ENCODE results near the gene KRT75. TPM values are rescaled to one million over a fixed set of nuclear protein-coding genes. Genes with fewer than 3 reads are reported as not detected.

The KRT75 gene
- total RNA-seq, 1 donor from 2014 or later, result 1.8 TPM

DNA sequence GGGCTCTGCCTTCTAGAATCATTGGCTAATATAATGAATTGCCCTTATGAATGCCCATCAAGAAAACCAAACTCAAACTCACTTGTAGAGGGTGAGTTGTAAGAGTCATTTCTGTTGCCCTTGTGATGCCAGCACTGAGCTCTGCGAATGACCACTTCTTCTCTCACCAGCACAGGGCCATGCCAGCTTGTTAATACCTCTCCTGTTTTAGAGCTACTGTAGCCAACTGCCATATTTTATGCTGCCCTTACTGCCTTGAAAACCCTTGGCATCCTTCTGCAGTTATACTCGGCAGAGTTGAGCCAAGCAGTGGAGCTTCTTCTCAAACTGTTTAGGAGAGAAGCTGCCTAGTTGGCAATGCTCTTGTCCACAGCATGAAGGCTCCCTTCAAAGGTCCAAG, 8.1 kb downstream of the KRT75 start:
- DNase-seq (ENCODE audit: low read depth) (no peak), FAIRE-seq (no peak)
- H3K4me3 ChIP-seq (ENCODE audit: low read depth, low read length), result no peak overlapping the region
- no peaks in the 10 kb centered on the region for H3K36me3 ChIP-seq (ENCODE audit: control insufficient read depth, insufficient read depth, low read length)
- TF ChIP-seq, protein P1, sequence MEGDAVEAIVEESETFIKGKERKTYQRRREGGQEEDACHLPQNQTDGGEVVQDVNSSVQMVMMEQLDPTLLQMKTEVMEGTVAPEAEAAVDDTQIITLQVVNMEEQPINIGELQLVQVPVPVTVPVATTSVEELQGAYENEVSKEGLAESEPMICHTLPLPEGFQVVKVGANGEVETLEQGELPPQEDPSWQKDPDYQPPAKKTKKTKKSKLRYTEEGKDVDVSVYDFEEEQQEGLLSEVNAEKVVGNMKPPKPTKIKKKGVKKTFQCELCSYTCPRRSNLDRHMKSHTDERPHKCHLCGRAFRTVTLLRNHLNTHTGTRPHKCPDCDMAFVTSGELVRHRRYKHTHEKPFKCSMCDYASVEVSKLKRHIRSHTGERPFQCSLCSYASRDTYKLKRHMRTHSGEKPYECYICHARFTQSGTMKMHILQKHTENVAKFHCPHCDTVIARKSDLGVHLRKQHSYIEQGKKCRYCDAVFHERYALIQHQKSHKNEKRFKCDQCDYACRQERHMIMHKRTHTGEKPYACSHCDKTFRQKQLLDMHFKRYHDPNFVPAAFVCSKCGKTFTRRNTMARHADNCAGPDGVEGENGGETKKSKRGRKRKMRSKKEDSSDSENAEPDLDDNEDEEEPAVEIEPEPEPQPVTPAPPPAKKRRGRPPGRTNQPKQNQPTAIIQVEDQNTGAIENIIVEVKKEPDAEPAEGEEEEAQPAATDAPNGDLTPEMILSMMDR (IDR thresholded peaks at IDR 0.05; ENCODE audit: insufficient read depth, low read length, severe bottlenecking), result no peak
- H3K27me3 ChIP-seq (ENCODE audit: control insufficient read depth, insufficient read depth, low read length), result no peaks in the 10 kb centered on the region

GRCh38 chr12:52425466-52425865, 8.7 kb downstream of the KRT75 start:
- no peak overlapping the region for H3K4me3 ChIP-seq (ENCODE audit: low read depth, low read length)
- no peak for FAIRE-seq
- TF ChIP-seq, protein P1 (IDR thresholded peaks at IDR 0.05; ENCODE audit: insufficient read depth, low read length, severe bottlenecking), result no peak
- no peaks in the 10 kb centered on the region for H3K36me3 ChIP-seq (ENCODE audit: control insufficient read depth, insufficient read depth, low read length)
- no peaks in the 10 kb centered on the region for H3K27me3 ChIP-seq (ENCODE audit: control insufficient read depth, insufficient read depth, low read length)
- DNase-seq (ENCODE audit: low read depth), result no peak

GRCh38 chr12:52423661-52424500, 10.3 kb downstream of the KRT75 start:
- Histone ChIP-seq H3K4me3 (ENCODE audit: low read depth, low read length) (no peak overlapping the region), H3K27me3 (ENCODE audit: control insufficient read depth, insufficient read depth, low read length) (no peaks in the 10 kb centered on the region), H3K36me3 (ENCODE audit: control insufficient read depth, insufficient read depth, low read length) (no peaks in the 10 kb centered on the region)
- TF ChIP-seq, protein P1 (IDR thresholded peaks at IDR 0.05; ENCODE audit: insufficient read depth, low read length, severe bottlenecking), result no peak
- FAIRE-seq, result no peak
- no peak for DNase-seq (ENCODE audit: low read depth)

DNA sequence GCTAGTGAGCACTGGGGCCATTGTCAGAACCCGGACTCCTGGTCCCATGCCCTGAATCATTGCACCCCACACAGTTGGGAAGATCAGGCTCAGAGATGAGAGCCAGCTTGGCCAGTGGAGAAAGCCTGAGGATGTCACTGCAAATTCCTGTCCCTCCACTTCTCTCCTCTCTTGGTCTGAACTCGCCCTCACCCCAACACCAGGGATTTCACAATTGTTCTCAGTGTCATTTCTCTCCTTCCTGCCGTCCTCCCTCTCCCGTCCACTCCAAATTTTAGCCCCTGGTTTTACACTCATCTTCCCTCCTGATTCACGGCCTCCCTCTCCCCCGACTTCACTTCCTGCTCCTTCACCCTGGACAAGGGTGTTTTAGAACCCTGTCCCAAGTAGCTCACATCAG, 11.1 kb downstream of the KRT75 start:
- Histone ChIP-seq H3K36me3 (ENCODE audit: control insufficient read depth, insufficient read depth, low read length) (no peaks in the 10 kb centered on the region), H3K4me3 (ENCODE audit: low read depth, low read length) (no peak overlapping the region), H3K27me3 (ENCODE audit: control insufficient read depth, insufficient read depth, low read length) (no peaks in the 10 kb centered on the region)
- no peak for DNase-seq (ENCODE audit: low read depth)
- TF ChIP-seq, protein P1 (IDR thresholded peaks at IDR 0.05; ENCODE audit: insufficient read depth, low read length, severe bottlenecking), result no peak
- no peak for FAIRE-seq

DNA sequence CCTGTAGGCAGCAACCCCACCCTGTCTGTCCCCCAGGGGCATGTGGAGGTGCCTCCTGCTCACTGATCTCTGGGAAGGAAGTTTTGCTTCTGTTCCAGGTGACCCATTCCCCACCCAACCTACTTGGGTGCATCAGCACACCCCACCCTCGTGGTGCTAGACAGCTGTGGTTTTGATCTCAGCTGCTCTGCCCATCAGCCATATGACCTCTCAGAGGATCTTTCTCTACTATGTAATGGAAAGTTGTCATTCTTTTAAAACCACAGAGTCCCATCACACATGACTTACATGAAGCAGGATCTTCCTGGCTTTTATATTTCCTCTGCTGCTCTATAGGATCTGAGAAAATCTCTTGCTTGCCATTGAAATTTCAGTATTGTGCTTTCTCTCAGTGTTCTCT, 14.5 kb downstream of the KRT75 start:
- FAIRE-seq (no peak), DNase-seq (ENCODE audit: low read depth) (no peak)
- TF ChIP-seq, protein P1 (IDR thresholded peaks at IDR 0.05; ENCODE audit: insufficient read depth, low read length, severe bottlenecking), result no peak
- Histone ChIP-seq H3K27me3 (ENCODE audit: control insufficient read depth, insufficient read depth, low read length) (no peaks in the 10 kb centered on the region), H3K36me3 (ENCODE audit: control insufficient read depth, insufficient read depth, low read length) (no peaks in the 10 kb centered on the region), H3K4me3 (ENCODE audit: low read depth, low read length) (no peak overlapping the region)
